Activated naive CD8-positive, alpha-beta T cell treated with anti-CD3 and anti-CD28 coated beads, Interleukin-2, amount 50 U/mL, for 24 hours (primary cell): Measurements from ENCODE around the gene ZBBX.

Source experiments
- ATAC-seq: fragments of 150-1000 bp; cut with Tn5 transposase; one replicate; pipeline ENCODE4 v1.10.0; 2021
- DNase-seq: peaks from one replicate; pipeline ENCODE4 v3.0.0; 2021
- H3K27ac Mint-ChIP-seq: one replicate; pipeline ENCODE4 v1.8.0; 2021; ENCODE audit warnings: mild to moderate bottlenecking, mixed read lengths
- H3K27me3 Mint-ChIP-seq: one replicate; pipeline ENCODE4 v1.8.0; 2021; ENCODE audit warnings: mixed read lengths
- H3K36me3 Mint-ChIP-seq: one replicate; pipeline ENCODE4 v1.8.0; 2021; ENCODE audit warnings: low read depth, mixed read lengths
- H3K4me1 Mint-ChIP-seq: one replicate; pipeline ENCODE4 v1.8.0; 2021; ENCODE audit warnings: mixed read lengths
- H3K4me3 Mint-ChIP-seq: one replicate; pipeline ENCODE4 v1.8.0; 2021; ENCODE audit warnings: mild to moderate bottlenecking, moderate library complexity, mixed read lengths
- H3K9me3 Mint-ChIP-seq: one replicate; pipeline ENCODE4 v1.8.0; 2021; ENCODE audit warnings: mixed read lengths

Gene ZBBX

DNA sequence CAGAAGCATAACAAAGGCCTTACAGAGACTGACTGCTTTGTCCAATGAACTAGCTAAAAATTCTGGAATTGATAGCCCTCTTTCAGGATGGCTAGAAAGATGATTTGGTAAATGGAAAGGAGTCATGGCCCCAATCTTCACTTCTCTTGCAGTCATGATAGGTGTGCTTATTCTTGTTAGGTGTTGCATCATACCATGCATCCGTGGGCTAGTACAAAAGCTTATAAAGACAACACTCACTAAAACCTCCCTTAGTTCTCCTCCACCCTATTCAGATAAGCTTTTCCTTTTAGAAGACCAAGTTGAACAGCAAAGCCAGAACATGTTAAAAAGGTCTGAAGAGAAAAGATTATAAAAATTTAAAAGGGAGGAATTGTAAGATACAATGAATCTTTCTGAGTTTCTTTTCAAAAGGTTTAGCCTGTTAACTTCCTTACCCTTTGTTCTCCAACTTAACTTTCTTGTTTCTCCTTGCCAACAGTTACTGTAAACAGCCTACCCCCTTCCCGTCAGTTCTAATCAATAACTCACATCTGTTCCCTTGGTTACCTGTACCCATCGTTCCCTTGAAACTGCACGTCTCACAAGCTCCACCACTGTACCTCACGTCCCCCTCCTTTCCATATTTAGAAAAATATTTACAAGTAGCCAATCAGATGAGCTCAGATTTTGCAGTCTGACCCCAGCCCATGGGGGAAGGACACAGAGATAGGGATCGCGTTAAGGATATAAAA, 105.8 kb downstream of the ZBBX start:
- Mint-ChIP-seq H3K4me3 (no peak overlapping the region), H3K36me3 (no peaks in the 10 kb centered on the region), H3K9me3 (peaks cover 17% of the 10 kb centered on the region), H3K27ac (no peak overlapping the region), H3K27me3 (no peaks in the 10 kb centered on the region), H3K4me1 (no peaks in the 10 kb centered on the region)
- no peak for DNase-seq
- no peak for ATAC-seq

GRCh38 chr3:167253037-167253436, 127.1 kb downstream of the ZBBX start:
- Mint-ChIP-seq H3K27me3 (no peaks in the 10 kb centered on the region), H3K27ac (no peak overlapping the region), H3K4me3 (no peak overlapping the region), H3K4me1 (no peaks in the 10 kb centered on the region), H3K36me3 (no peaks in the 10 kb centered on the region), H3K9me3 (no peaks in the 10 kb centered on the region)
- DNase-seq (no peak), ATAC-seq (no peak)

DNA sequence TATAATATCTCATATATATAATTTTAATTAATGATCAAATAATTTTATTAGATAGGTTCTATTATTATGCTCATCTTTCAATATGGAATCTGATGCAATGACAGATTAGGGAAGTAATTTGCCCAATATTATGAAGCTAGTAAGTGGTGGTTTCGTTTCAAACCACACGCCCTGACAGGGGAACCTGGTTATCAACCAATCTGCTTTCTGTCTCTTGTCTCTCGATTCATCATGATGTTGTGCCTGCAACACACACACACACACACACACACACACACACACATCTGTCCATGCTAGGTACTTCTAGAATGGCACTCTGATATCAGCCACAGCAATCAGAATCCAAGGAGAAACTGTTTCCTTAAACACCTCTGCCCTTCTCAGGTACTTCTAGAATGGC, 128.4 kb downstream of the ZBBX start:
- Mint-ChIP-seq H3K4me3 (no peak overlapping the region), H3K27me3 (no peaks in the 10 kb centered on the region)

DNA sequence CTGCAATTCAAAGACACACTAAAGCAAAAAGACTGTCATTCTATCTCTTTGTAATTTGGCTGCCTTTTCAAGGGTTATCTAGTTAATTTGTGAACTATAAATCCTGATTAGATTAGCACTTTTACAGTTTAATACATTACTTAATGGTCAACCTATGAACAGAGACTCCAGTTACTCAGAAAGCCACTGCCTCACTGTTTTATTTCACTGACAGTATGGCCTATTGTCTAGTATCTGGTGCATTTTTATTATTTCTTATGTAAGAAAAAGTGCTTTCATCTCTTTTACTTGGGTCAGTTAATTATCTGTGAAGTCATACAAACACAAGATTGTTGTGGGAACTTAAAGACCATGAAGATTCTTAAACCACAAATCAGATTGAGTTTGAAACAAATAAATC, 133.8 kb downstream of the ZBBX start:
- Mint-ChIP-seq H3K36me3 (no peaks in the 10 kb centered on the region), H3K9me3 (no peaks in the 10 kb centered on the region)
- ATAC-seq, result no peak

More for the DNA sequence above, 128.4 kb downstream of the ZBBX start:
- Mint-ChIP-seq H3K9me3 (no peaks in the 10 kb centered on the region), H3K4me1 (no peaks in the 10 kb centered on the region), H3K27ac (no peak overlapping the region), H3K36me3 (no peaks in the 10 kb centered on the region)
- DNase-seq, result no peak
- no peak for ATAC-seq

DNA sequence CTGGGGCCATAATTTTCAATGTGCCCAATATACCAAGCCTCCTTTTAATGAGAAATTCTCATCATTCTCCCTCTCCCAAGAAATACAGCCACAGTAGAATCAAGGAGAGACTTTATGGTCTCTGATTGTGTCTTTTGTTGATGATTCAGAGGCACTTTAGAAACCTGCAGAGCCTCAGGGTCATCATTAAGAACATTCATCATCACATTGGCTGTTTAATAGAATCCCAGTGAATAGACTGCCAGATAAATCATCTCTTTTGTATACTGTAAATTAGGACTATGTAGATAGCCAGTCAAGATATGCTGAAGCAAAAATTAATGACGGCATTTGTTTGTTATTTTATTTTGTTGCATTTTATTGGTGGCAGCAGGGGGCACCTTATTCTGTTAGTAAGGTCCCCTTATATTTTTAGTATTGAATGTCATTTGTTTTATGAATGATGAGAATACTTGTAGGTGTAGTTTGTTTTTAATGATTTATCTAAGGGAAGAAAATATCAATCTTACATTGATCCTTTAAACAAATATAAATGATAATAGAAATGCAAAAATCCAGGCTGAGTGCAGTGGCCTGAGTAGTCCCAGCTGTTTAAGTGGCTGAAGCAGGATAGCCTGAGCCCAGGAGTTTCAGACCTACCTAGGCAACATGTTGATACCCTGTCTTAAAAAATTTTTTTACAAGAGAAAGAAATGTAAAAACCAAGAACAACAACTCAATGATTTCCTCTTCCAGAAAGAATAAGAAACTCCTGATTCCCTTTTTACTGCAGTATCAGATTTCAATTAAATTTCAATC, 138.8 kb downstream of the ZBBX start:
- Mint-ChIP-seq H3K27me3 (no peaks in the 10 kb centered on the region), H3K27ac (no peak overlapping the region), H3K36me3 (no peaks in the 10 kb centered on the region), H3K4me3 (no peak overlapping the region), H3K4me1 (no peaks in the 10 kb centered on the region), H3K9me3 (no peaks in the 10 kb centered on the region)
- DNase-seq (no peak), ATAC-seq (no peak)

More for the DNA sequence above, 133.8 kb downstream of the ZBBX start:
- H3K27me3 Mint-ChIP-seq, result no peaks in the 10 kb centered on the region
- DNase-seq, result no peak
- H3K4me1 Mint-ChIP-seq, result no peaks in the 10 kb centered on the region
- no peak overlapping the region for H3K27ac Mint-ChIP-seq
- H3K4me3 Mint-ChIP-seq, result no peak overlapping the region

GRCh38 chr3:167228135-167228534, 152.0 kb downstream of the ZBBX start:
- Mint-ChIP-seq H3K4me1 (no peaks in the 10 kb centered on the region), H3K4me3 (no peak overlapping the region), H3K36me3 (no peaks in the 10 kb centered on the region), H3K27me3 (no peaks in the 10 kb centered on the region), H3K9me3 (peaks cover 16% of the 10 kb centered on the region), H3K27ac (no peak overlapping the region)
- DNase-seq (no peak), ATAC-seq (no peak)

- no peaks in the 10 kb centered on the region for H3K36me3 Mint-ChIP-seq
- H3K27me3 Mint-ChIP-seq, result no peaks in the 10 kb centered on the region
- no peak for ATAC-seq
- DNase-seq, result no peak
- H3K4me3 Mint-ChIP-seq, result no peak overlapping the region
- H3K4me1 Mint-ChIP-seq, result no peaks in the 10 kb centered on the region
- no peak overlapping the region for H3K27ac Mint-ChIP-seq
- peaks cover 16% of the 10 kb centered on the region for H3K9me3 Mint-ChIP-seq
Measured at GRCh38 chr3:167225821-167226220, 154.3 kb downstream of the ZBBX start.

GRCh38 chr3:167209011-167209410, 171.1 kb downstream of the ZBBX start:
- Mint-ChIP-seq H3K36me3 (no peaks in the 10 kb centered on the region), H3K9me3 (peaks cover 7% of the 10 kb centered on the region), H3K4me1 (no peaks in the 10 kb centered on the region), H3K4me3 (no peak overlapping the region), H3K27me3 (no peaks in the 10 kb centered on the region), H3K27ac (no peak overlapping the region)
- no peak for ATAC-seq
- DNase-seq, result no peak

GRCh38 chr3:167203062-167203461, 177.0 kb downstream of the ZBBX start:
- DNase-seq, result no peak
- Mint-ChIP-seq H3K4me1 (no peaks in the 10 kb centered on the region), H3K9me3 (no peaks in the 10 kb centered on the region), H3K27ac (no peak overlapping the region), H3K4me3 (no peak overlapping the region), H3K27me3 (no peaks in the 10 kb centered on the region), H3K36me3 (no peaks in the 10 kb centered on the region)
- ATAC-seq, result no peak

DNA sequence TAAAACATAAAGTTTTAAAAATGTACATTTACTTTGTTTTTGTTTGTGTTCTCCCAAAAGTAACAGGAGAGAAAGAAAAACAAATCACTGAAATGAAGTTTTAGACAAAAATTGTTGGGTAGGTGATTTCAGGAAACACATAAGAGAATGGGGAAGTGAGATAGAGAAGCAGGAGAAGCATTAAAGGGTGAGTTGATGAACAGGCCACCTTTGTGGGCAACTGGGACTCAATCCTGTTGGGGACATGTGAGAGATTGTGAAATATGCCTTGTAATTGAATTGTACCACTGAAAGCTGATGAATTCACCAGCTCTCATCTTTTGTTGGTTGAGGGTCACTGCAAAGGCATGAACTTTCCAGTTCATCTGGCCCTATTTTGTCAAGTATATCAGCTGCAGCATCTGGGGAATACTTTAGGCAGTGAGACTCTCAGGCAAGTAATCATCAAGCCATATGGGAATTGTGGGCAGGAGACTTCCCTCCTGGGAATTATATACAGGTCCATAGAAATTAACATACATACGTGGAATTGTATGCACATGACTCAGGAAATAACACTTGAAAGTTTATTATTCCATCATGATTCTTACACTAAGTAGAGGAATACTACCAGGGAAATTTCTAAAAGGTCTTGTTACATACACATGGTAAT, 181.0 kb downstream of the ZBBX start:
- Mint-ChIP-seq H3K27ac (no peak overlapping the region), H3K9me3 (no peaks in the 10 kb centered on the region), H3K36me3 (no peaks in the 10 kb centered on the region), H3K27me3 (no peaks in the 10 kb centered on the region), H3K4me3 (no peak overlapping the region), H3K4me1 (no peaks in the 10 kb centered on the region)
- ATAC-seq (no peak), DNase-seq (no peak)
